OCI-LY7 (cell line): Measurements from ENCODE around the gene RSRC2. TPM values are rescaled to one million over a fixed set of nuclear protein-coding genes. Genes with fewer than 3 reads are reported as not detected.

Experiments
- BruUV-seq: library from RNA; stranded (reverse); fragments of 400-500 nt; replicated peaks from 2 replicates; lab custom pipeline; 2021; lab: Mats Ljungman, UMichigan
- CTCF ChIA-PET: fragments of 300-600 bp; sonication (Branson Sonifier 250); formaldehyde crosslinking; loops from one replicate; lab custom pipeline; 2022; ENCODE audit warnings: antibody characterized with exemption; ENCODE audit not compliant: unreplicated experiment; lab: Charles Lee
- POLR2A ChIA-PET: fragments of 300-600 bp; sonication (Branson Sonifier 250); formaldehyde crosslinking; loops from one replicate; lab custom pipeline; 2022; ENCODE audit warnings: antibody characterized with exemption; lab: Charles Lee
- DNase-seq: peaks from one replicate; pipeline ENCODE4 v3.0.0-alpha.2; 2015; ENCODE audit warnings: low spot score
- H2AFZ ChIP-seq: fragments of 200-600 bp; sonication (generic), shearing (Covaris generic); 2 replicates; pipeline ENCODE4 v1.6.1; 2014; ENCODE audit warnings: mild to moderate bottlenecking, antibody characterized with exemption, low read length, moderate library complexity
- H3K27ac ChIP-seq: fragments of 200-600 bp; sonication (generic); 2 replicates; pipeline ENCODE4 v1.5.1; 2014; ENCODE audit warnings: mixed run types, low read depth, mild to moderate bottlenecking, moderate library complexity, low read length, inconsistent platforms; ENCODE audit not compliant: poor library complexity, severe bottlenecking
- H3K36me3 ChIP-seq: fragments of 200-600 bp; sonication (generic); 2 replicates; pipeline ENCODE4 v1.6.1; 2014; ENCODE audit warnings: mild to moderate bottlenecking, antibody characterized with exemption, low read length, moderate library complexity, mixed read lengths; ENCODE audit not compliant: insufficient read depth
- H3K4me1 ChIP-seq: fragments of 200-600 bp; sonication (generic); 2 replicates; pipeline ENCODE4 v1.5.1; 2014; ENCODE audit warnings: mild to moderate bottlenecking, low read length; ENCODE audit not compliant: insufficient read depth, poor library complexity, severe bottlenecking
- H3K4me2 ChIP-seq: fragments of 200-600 bp; sonication (generic); 2 replicates; pipeline ENCODE4 v1.6.1; 2014; ENCODE audit warnings: mild to moderate bottlenecking, low read length
- H3K4me3 ChIP-seq: fragments of 200-600 bp; sonication (generic); 2 replicates; pipeline ENCODE4 v1.5.1; 2014; ENCODE audit warnings: mild to moderate bottlenecking, low read depth, low read length; ENCODE audit not compliant: poor library complexity, severe bottlenecking
- H3K79me2 ChIP-seq: fragments of 200-600 bp; sonication (generic); 2 replicates; pipeline ENCODE4 v1.6.1; 2016; ENCODE audit warnings: low read depth, mild to moderate bottlenecking, low read length, moderate library complexity, mixed read lengths; ENCODE audit not compliant: insufficient read depth
- H3K9me2 ChIP-seq: fragments of 200-600 bp; sonication (generic); 2 replicates; pipeline ENCODE4 v1.6.1; 2016; ENCODE audit warnings: mild to moderate bottlenecking, low read length, mixed read lengths; ENCODE audit not compliant: insufficient read depth
- H3K9me3 ChIP-seq: fragments of 200-600 bp; sonication (generic); 2 replicates; pipeline ENCODE4 v1.6.1; 2014; ENCODE audit warnings: mild to moderate bottlenecking, mixed run types, low read length, mixed read lengths
- H4K20me1 ChIP-seq: fragments of 200-600 bp; sonication (generic); 2 replicates; pipeline ENCODE4 v1.6.1; 2014; ENCODE audit warnings: mild to moderate bottlenecking, antibody characterized with exemption, low read length, moderate library complexity, mixed read lengths; ENCODE audit not compliant: insufficient read depth
- EZH2phosphoT487 ChIP-seq: fragments of 200-600 bp; sonication (generic); IDR thresholded peaks from 2 replicates; pipeline ENCODE4 v1.6.1; 2018; ENCODE audit warnings: low read depth, borderline replicate concordance, mild to moderate bottlenecking, mixed run types, antibody characterized with exemption, low read length, moderate library complexity, mixed read lengths
- intact Hi-C: fragments of 100-400 bp; cut with micrococcal nuclease; formaldehyde crosslinking; loops from one replicate; pipeline ENCODE4 v1.10.0; 2022; ENCODE audit not compliant: unreplicated experiment
- total RNA-seq, 2 experiments: library from RNA; depleted of rRNA in 1 of 2; stranded (reverse); fragments of >200 nt in 1 of 2; shearing (Covaris generic) in 1 of 2; gene quantifications; 2 replicates each; pipeline ENCODE4 v1.2.3, GENCODE V29; 2014 to 2022
- TF ChIP-seq, protein P1 (sequence below): fragments of 200-600 bp; sonication (generic); conservative IDR thresholded peaks from 2 replicates; pipeline ENCODE4 v1.5.1; 2014; ENCODE audit warnings: mild to moderate bottlenecking, antibody characterized with exemption, low read length, moderate library complexity, mixed read lengths

RSRC2 gene
- total RNA-seq, 2 experiments from 2014 or later: 91.7 to 132 TPM

- no peak for DNase-seq
- no peak overlapping the region for H2AFZ ChIP-seq
- peaks cover 5% of the 10 kb centered on the region; the same call in 1 of the 2 replicates for H3K79me2 ChIP-seq
- no peaks in the 10 kb centered on the region for H4K20me1 ChIP-seq
- no peak overlapping the region for H3K27ac ChIP-seq
- CTCF ChIA-PET: no interaction called here
- POLR2A ChIA-PET: no interaction called here
- peak overlapping the region; percentile 14; the same call in 1 of the 2 replicates for H3K4me2 ChIP-seq
- peaks cover 98% of the 10 kb centered on the region for H3K36me3 ChIP-seq
- intact Hi-C loops: no loop called here
- no peaks in the 10 kb centered on the region for H3K9me2 ChIP-seq
- H3K9me3 ChIP-seq: no peaks in the 10 kb centered on the region
- peaks cover 20% of the 10 kb centered on the region for H3K4me1 ChIP-seq
- BruUV-seq: no TSS peak
- TF ChIP-seq, protein P1, sequence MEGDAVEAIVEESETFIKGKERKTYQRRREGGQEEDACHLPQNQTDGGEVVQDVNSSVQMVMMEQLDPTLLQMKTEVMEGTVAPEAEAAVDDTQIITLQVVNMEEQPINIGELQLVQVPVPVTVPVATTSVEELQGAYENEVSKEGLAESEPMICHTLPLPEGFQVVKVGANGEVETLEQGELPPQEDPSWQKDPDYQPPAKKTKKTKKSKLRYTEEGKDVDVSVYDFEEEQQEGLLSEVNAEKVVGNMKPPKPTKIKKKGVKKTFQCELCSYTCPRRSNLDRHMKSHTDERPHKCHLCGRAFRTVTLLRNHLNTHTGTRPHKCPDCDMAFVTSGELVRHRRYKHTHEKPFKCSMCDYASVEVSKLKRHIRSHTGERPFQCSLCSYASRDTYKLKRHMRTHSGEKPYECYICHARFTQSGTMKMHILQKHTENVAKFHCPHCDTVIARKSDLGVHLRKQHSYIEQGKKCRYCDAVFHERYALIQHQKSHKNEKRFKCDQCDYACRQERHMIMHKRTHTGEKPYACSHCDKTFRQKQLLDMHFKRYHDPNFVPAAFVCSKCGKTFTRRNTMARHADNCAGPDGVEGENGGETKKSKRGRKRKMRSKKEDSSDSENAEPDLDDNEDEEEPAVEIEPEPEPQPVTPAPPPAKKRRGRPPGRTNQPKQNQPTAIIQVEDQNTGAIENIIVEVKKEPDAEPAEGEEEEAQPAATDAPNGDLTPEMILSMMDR: no peak
- no peak for TF ChIP-seq EZH2phosphoT487
- H3K4me3 ChIP-seq: no peak overlapping the region
Observed at GRCh38 chr12:122545855-122546254, 19.1 kb upstream of the RSRC2 start.

GRCh38 chr12:122544537-122544936, 17.8 kb upstream of the RSRC2 start:
- H3K9me3 ChIP-seq: no peaks in the 10 kb centered on the region
- intact Hi-C loops: no loop called here
- peaks cover 98% of the 10 kb centered on the region for H3K36me3 ChIP-seq
- peaks cover 20% of the 10 kb centered on the region for H3K4me1 ChIP-seq
- no peak overlapping the region for H3K4me2 ChIP-seq
- no peak overlapping the region for H3K27ac ChIP-seq
- no peak for DNase-seq
- TF ChIP-seq EZH2phosphoT487: no peak
- TF ChIP-seq, protein P1: no peak
- no peaks in the 10 kb centered on the region for H4K20me1 ChIP-seq
- CTCF ChIA-PET: no interaction called here
- no peak overlapping the region for H2AFZ ChIP-seq
- H3K79me2 ChIP-seq: peaks cover 5% of the 10 kb centered on the region; the same call in 1 of the 2 replicates
- H3K9me2 ChIP-seq: no peaks in the 10 kb centered on the region
- H3K4me3 ChIP-seq: no peak overlapping the region
- POLR2A ChIA-PET: interaction anchor here (0.7 to 0.8 kb wide), 2 partner anchors 105 to 1080 kb away, joined by 3 read pairs; no protein-coding TSS in a partner anchor
- no TSS peak for BruUV-seq

GRCh38 chr12:122538496-122538895, 11.8 kb upstream of the RSRC2 start:
- Histone ChIP-seq H2AFZ (no peak overlapping the region), H3K36me3 (peaks cover 99% of the 10 kb centered on the region), H3K4me1 (no peaks in the 10 kb centered on the region), H4K20me1 (no peaks in the 10 kb centered on the region), H3K79me2 (peaks cover 11% of the 10 kb centered on the region; the same call in 1 of the 2 replicates), H3K4me2 (no peak overlapping the region), H3K9me2 (no peaks in the 10 kb centered on the region), H3K4me3 (no peak overlapping the region), H3K9me3 (no peaks in the 10 kb centered on the region), H3K27ac (no peak overlapping the region)
- TF ChIP-seq EZH2phosphoT487: no peak
- TF ChIP-seq, protein P1: no peak
- no peak for DNase-seq
- CTCF ChIA-PET: no interaction called here
- BruUV-seq: no TSS peak
- POLR2A ChIA-PET: interaction anchor here (0.5 to 3.1 kb wide), 8 partner anchors 11 to 1046 kb away, joined by 3 to 25 read pairs (median 4); partner anchors contain the start of genes KNTC1, RSRC2, TMED2 and ZCCHC8
- intact Hi-C loops: no loop called here
